ENCODE results near the gene C11orf98. TPM values are rescaled to one million over a fixed set of nuclear protein-coding genes. Genes with fewer than 3 reads are reported as not detected.

The C11orf98 gene
- total and polyA plus RNA-seq, 2 of the 13 experiments (the other 11 are each of a cell fraction or from before 2014, with no cell fraction given): 30.4 to 91.8 TPM

- TF ChIP-seq IRX3 (CRISPR knock-in tag; IDR thresholded peaks at IDR 0.05; ENCODE audit: borderline replicate concordance, low read depth) (no peak), ZBTB33 (CRISPR knock-in tag; IDR thresholded peaks at IDR 0.05) (no peak), TP53 (CRISPR knock-in tag; conservative IDR thresholded peaks at IDR 0.05) (no peak; the same call in 1 of the 2 replicates), SMARCC2 (IDR thresholded peaks at IDR 0.05) (no peak), ISX (CRISPR knock-in tag; conservative IDR thresholded peaks at IDR 0.05) (no peak), NR2F1 (CRISPR knock-in tag; IDR thresholded peaks at IDR 0.05) (no peak), TEAD2 (CRISPR knock-in tag; IDR thresholded peaks at IDR 0.05) (no peak), ZNF101 (CRISPR knock-in tag; IDR thresholded peaks at IDR 0.05; ENCODE audit: borderline replicate concordance, low read depth) (no peak), NFRKB (IDR thresholded peaks at IDR 0.05) (no peak), ZSCAN9 (CRISPR knock-in tag; IDR thresholded peaks at IDR 0.05; ENCODE audit: borderline replicate concordance) (peak; percentile 18; the same call in 1 of the 2 replicates), ZNF569 (CRISPR knock-in tag; IDR thresholded peaks at IDR 0.05; ENCODE audit: borderline replicate concordance) (no peak), RELA (CRISPR knock-in tag; IDR thresholded peaks at IDR 0.05) (no peak), YEATS4 (CRISPR knock-in tag; IDR thresholded peaks at IDR 0.05; ENCODE audit: borderline replicate concordance) (peak; percentile 83), ZNF709 (CRISPR knock-in tag; IDR thresholded peaks at IDR 0.05) (peak; percentile 54; the same call in 1 of the 2 replicates), ZNF547 (CRISPR knock-in tag; IDR thresholded peaks at IDR 0.05) (peak; percentile 34; the same call in 1 of the 2 replicates), IRF2 (CRISPR knock-in tag; IDR thresholded peaks at IDR 0.05) (no peak; the same call in 1 of the 2 replicates), NRL (CRISPR knock-in tag; IDR thresholded peaks at IDR 0.05; ENCODE audit: borderline replicate concordance) (peak; percentile 82; the same call in 1 of the 2 replicates), TAF1 (CRISPR knock-in tag; IDR thresholded peaks at IDR 0.05) (peak; percentile 86), PAF1 (CRISPR knock-in tag; IDR thresholded peaks at IDR 0.05) (0 out of 2 replicates have a peak, but pooled peaks have one; percentile 28), IKZF5 (CRISPR knock-in tag; IDR thresholded peaks at IDR 0.05) (peak; percentile 77; the same call in 1 of the 2 replicates), SRSF4 (IDR thresholded peaks at IDR 0.05; ENCODE audit: low read depth, low read length, poor library complexity, severe bottlenecking) (no peak), ZNF530 (CRISPR knock-in tag; IDR thresholded peaks at IDR 0.05; ENCODE audit: low read depth) (no peak), ZNF75D (CRISPR knock-in tag; IDR thresholded peaks at IDR 0.05; ENCODE audit: borderline replicate concordance) (no peak), ESRRA (CRISPR knock-in tag; IDR thresholded peaks at IDR 0.05; ENCODE audit: low read depth) (peak; percentile 51), NFE2L1 (CRISPR knock-in tag; IDR thresholded peaks at IDR 0.05; ENCODE audit: borderline replicate concordance) (peak; percentile 87; the same call in 1 of the 2 replicates), ZNF329 (CRISPR knock-in tag; IDR thresholded peaks at IDR 0.05; ENCODE audit: low read depth) (0 out of 2 replicates have a peak, but pooled peaks have one; percentile 59), ATF7 (IDR thresholded peaks at IDR 0.05) (no peak), ATF7 (CRISPR knock-in tag; IDR thresholded peaks at IDR 0.05) (no peak), ATM (IDR thresholded peaks at IDR 0.05; ENCODE audit: borderline replicate concordance) (no peak), JUNB (CRISPR knock-in tag; IDR thresholded peaks at IDR 0.05; ENCODE audit: borderline replicate concordance) (no peak; the same call in 1 of the 2 replicates)
Observed at GRCh38 chr11:62671608-62672389, 6.8 kb upstream of the C11orf98 start, which contains the start of the genes LBHD1 and UQCC3 (continued).

Measured in HepG2 (cell line).